Gastroesophageal sphincter (tissue), 4 donors: Measurements from ENCODE around the gene KAZN. TPM values are rescaled to one million over a fixed set of nuclear protein-coding genes. Genes with fewer than 3 reads are reported as not detected.
A peak's percentile ranks its signal among the peaks of the same experiment; 100 is the strongest.

ENCODE experiments used
- ATAC-seq: fragments of 150-250 bp; one replicate; pipeline ENCODE4 v1.9.1; 2016; ENCODE audit warnings: mild to moderate bottlenecking, moderate library complexity
- H3K27ac ChIP-seq, 4 donors: fragments of 200-600 bp; sonication (generic) in 3 of 4; 1 replicate in 3 of 4; 2 replicates in 1 of 4; pipeline ENCODE4 v1.5.1; 2016 to 2019
- H3K27me3 ChIP-seq: fragments of 200-600 bp; sonication (generic); one replicate; pipeline ENCODE4 v1.5.1; 2019
- H3K36me3 ChIP-seq, 2 donors: fragments of 200-600 bp; sonication (generic); one replicate each; pipeline ENCODE4 v1.5.1; 2019; ENCODE audit warnings: control low read depth in 1 of 2
- H3K4me1 ChIP-seq, 3 donors: fragments of 200-600 bp; sonication (generic); 1 replicate in 2 of 3; 2 replicates in 1 of 3; pipeline ENCODE4 v1.5.1; 2016 to 2019; ENCODE audit warnings: control low read depth in 2 of 3
- H3K4me3 ChIP-seq, 2 donors: fragments of 200-600 bp; sonication (generic); one replicate each; pipeline ENCODE4 v1.5.1; 2019; ENCODE audit warnings: mild to moderate bottlenecking in 1 of 2, moderate library complexity in 1 of 2
- H3K9me3 ChIP-seq, 3 donors: fragments of 200-600 bp; sonication (generic); one replicate each; pipeline ENCODE4 v1.5.1; 2017 to 2019; ENCODE audit warnings: control low read depth in 2 of 3
- EP300 ChIP-seq: sonication (generic); formaldehyde crosslinking; IDR thresholded peaks from one replicate; pipeline ENCODE4 v1.6.1; 2017; ENCODE audit warnings: antibody characterized with exemption, mild to moderate bottlenecking
- POLR2A ChIP-seq, 2 donors: fragments of 450-650 bp; IDR thresholded peaks; one replicate each; pipeline ENCODE4 v1.6.1; 2017; ENCODE audit warnings: antibody characterized with exemption in 2 of 2, mild to moderate bottlenecking in 2 of 2, moderate library complexity in 1 of 2
- POLR2AphosphoS5 ChIP-seq: sonication (generic); formaldehyde crosslinking; IDR thresholded peaks from one replicate; pipeline ENCODE4 v1.6.1; 2017; ENCODE audit warnings: antibody characterized with exemption
- WGBS, 2 donors: methylation state at CpG; one replicate each; pipeline ENCODE4 v1.1.5; 2018; ENCODE audit warnings: low coverage in 1 of 2; 5-methylcytosine and 5-hydroxymethylcytosine counted together
- total RNA-seq, 4 donors: library from RNA; depleted of rRNA; stranded (reverse); fragments of >200 nt; gene quantifications; one replicate each; pipeline ENCODE4 v1.1.0, GENCODE V29; 2016
- TF ChIP-seq, protein P1 (sequence below), 4 experiments: fragments of 200-600 bp in 2 of 4; fragments of 450-650 bp in 2 of 4; sonication (generic) in 1 of 4; IDR thresholded peaks; one replicate each; pipeline ENCODE4 v1.5.1; 2017 to 2019; ENCODE audit warnings: antibody characterized with exemption in 4 of 4, mild to moderate bottlenecking in 2 of 4, moderate library complexity in 2 of 4

KAZN gene
- total RNA-seq, 4 donors from 2014 or later, result 6.5 to 16.6 (median 11.5) TPM

DNA sequence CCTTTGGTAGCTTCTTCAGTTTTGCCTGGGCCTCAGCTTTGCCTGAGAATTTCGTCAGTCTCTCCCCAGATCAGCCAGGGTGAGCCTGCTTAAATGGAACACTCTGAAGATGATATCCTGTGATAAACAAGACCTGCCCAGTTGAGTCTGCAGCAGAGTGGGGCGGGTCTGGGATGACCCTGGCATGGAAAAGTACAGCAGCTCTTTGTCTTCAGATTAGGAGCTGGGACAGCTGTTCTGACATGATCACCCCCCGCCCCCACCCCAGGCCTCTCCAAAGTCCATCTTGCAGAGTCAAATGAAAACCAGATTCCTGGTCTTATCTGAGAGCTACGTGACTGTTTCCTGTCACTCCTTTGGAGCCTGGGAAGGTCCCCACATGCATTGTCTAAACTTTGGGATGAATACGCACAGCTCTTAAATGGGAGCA, 552.9 kb downstream of the KAZN start:
- no peak for TF ChIP-seq POLR2A (IDR thresholded peaks at IDR 0.05)
- no peak for TF ChIP-seq EP300
- TF ChIP-seq POLR2AphosphoS5, result no peak
- TF ChIP-seq, protein P1, sequence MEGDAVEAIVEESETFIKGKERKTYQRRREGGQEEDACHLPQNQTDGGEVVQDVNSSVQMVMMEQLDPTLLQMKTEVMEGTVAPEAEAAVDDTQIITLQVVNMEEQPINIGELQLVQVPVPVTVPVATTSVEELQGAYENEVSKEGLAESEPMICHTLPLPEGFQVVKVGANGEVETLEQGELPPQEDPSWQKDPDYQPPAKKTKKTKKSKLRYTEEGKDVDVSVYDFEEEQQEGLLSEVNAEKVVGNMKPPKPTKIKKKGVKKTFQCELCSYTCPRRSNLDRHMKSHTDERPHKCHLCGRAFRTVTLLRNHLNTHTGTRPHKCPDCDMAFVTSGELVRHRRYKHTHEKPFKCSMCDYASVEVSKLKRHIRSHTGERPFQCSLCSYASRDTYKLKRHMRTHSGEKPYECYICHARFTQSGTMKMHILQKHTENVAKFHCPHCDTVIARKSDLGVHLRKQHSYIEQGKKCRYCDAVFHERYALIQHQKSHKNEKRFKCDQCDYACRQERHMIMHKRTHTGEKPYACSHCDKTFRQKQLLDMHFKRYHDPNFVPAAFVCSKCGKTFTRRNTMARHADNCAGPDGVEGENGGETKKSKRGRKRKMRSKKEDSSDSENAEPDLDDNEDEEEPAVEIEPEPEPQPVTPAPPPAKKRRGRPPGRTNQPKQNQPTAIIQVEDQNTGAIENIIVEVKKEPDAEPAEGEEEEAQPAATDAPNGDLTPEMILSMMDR (IDR thresholded peaks at IDR 0.05), result no peak
- no peak for ATAC-seq
- Histone ChIP-seq H3K4me3 (no peak overlapping the region), H3K4me1 (peaks cover 0 to 57% (median 10%) of the 10 kb centered on the region in 3 donors), H3K9me3 (no peaks in the 10 kb centered on the region), H3K36me3 (no peaks in the 10 kb centered on the region), H3K27me3 (no peaks in the 10 kb centered on the region), H3K27ac (peak overlapping the region in 3 of 4 donors; percentile 91 to 93 (median 92))
- WGBS, 2 donors, result 34 to 38% methylated on average over 3 to 4 of the region's 5 CpGs

- peak overlapping the region in 1 of 2 donors; percentile 95 for H3K4me3 ChIP-seq
- TF ChIP-seq POLR2AphosphoS5 (no peak), EP300 (no peak), POLR2A (IDR thresholded peaks at IDR 0.05) (no peak)
- TF ChIP-seq, protein P1 (IDR thresholded peaks at IDR 0.05), result no peak
- H3K4me1 ChIP-seq, result peaks cover 0 to 60% (median 10%) of the 10 kb centered on the region in 3 donors
- WGBS, 2 donors, result 30 to 56% methylated on average over 2 to 3 of the region's 3 CpGs
- no peak for ATAC-seq
- peak overlapping the region in 3 of 4 donors; percentile 91 to 93 (median 92) for H3K27ac ChIP-seq
- no peaks in the 10 kb centered on the region for H3K36me3 ChIP-seq
- no peaks in the 10 kb centered on the region for H3K27me3 ChIP-seq
- no peaks in the 10 kb centered on the region for H3K9me3 ChIP-seq
Observed at GRCh38 chr1:15151871-15152270, 553.4 kb downstream of the KAZN start.

DNA sequence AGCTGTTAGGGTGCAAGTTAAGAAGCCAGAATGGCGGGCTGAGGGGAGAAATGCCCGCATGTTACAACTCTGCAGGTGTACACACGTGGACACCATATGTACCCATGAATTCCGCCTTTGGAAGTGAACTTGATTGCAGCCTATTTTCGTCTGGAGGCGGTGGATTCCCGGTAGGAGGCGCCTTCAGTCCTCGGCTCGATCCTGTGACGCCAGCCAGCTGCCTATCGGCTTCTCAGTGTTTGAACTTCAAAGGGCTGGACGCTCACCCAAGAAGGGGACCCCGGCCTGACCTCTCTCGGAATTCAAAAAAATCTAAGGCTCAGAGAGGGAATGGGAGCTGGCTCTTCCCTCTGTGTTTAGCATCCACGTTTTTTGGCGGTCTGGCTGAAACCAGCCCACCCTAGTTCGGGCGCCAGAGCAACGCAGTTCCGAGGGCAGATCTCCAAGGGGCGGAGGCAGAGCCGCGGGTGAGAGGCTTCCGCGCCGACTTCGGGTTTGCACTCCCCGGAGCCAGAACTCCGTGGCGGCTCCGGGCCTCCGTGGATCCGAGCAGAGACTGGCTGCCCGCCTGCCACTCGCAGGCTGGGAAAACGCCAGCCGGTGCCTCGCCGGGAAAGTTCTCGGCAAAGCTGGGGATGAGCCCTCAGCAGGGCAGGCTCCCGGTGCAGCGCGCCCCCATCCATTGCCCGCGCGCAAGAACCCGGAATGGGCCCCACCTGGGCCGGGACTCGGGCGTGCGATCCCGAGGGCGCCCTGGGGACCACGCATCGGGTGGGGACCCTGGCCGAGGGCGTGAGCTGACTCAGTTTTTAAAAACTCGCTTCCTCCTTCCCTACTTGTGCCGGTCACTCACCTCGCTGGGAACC, 554.1 kb downstream of the KAZN start:
- Histone ChIP-seq H3K36me3 (no peaks in the 10 kb centered on the region), H3K27me3 (no peaks in the 10 kb centered on the region), H3K9me3 (no peaks in the 10 kb centered on the region), H3K4me1 (peaks cover 0 to 67% (median 10%) of the 10 kb centered on the region in 3 donors), H3K4me3 (peak overlapping the region; percentile 54 to 95), H3K27ac (peak overlapping the region; percentile 64 to 93 (median 92))
- ATAC-seq, result peak; percentile 76
- TF ChIP-seq POLR2A (IDR thresholded peaks at IDR 0.05) (no peak), EP300 (no peak), POLR2AphosphoS5 (peak; percentile 67)
- TF ChIP-seq, protein P1 (IDR thresholded peaks at IDR 0.05), result peak; percentile 29 to 85 (median 73)
- no CpG with 5 or more reads among the region's 61 CpGs for WGBS, 2 donors

- H3K27ac ChIP-seq, result peak within 1 kb of the TSS; percentile 64 to 93 (median 92)
- H3K27me3 ChIP-seq, result no peaks in the 10 kb centered on the region
- peak within 1 kb of the TSS; percentile 54 to 95 for H3K4me3 ChIP-seq
- TF ChIP-seq EP300, result no peak
- no peak for TF ChIP-seq POLR2A (IDR thresholded peaks at IDR 0.05)
- TF ChIP-seq, protein P1 (IDR thresholded peaks at IDR 0.05), result no peak
- TF ChIP-seq POLR2AphosphoS5, result no peak
- ATAC-seq, result peak; percentile 68
- 1% methylated on average over 16 of the region's 56 CpGs; no CpG with 5 or more reads in 1 of the 2 donors for WGBS, 2 donors
- H3K9me3 ChIP-seq, result no peaks in the 10 kb centered on the region
- H3K4me1 ChIP-seq, result peaks cover 0 to 75% (median 11%) of the 10 kb centered on the region in 3 donors
- H3K36me3 ChIP-seq, result no peaks in the 10 kb centered on the region
Observed at GRCh38 chr1:15153184-15153841, 554.8 kb downstream of the KAZN start, which contains the start of gene TMEM51. TSS of gene TMEM51 (plus strand) at chr1:15153747. CDS start at chr1:15215088, 61,341 bp downstream.
